GM23338 (cell line): ENCODE results near the gene GPNMB.
"Not testable (repeated sequence)": the region's sequence is repeated elsewhere in the genome, so short reads cannot be mapped to it uniquely, and the experiment has no call there.

Experiments
- CREB1 ChIP-seq: fragments of 250-450 bp; sonication (Bioruptor Pico); IDR thresholded peaks from 2 replicates; pipeline ENCODE4 v1.5.0; 2020; ENCODE audit warnings: low read depth, mild to moderate bottlenecking, moderate library complexity
- CTCF ChIP-seq, 2 experiments: fragments of 200-600 bp in 1 of 2; sonication (generic) in 1 of 2; conservative IDR thresholded peaks; 2 replicates each; pipeline versions ENCODE4 v1.5.1 to v1.6.1; 2016 to 2017; ENCODE audit warnings: antibody characterized with exemption in 2 of 2, low read depth in 2 of 2, mild to moderate bottlenecking in 2 of 2, moderate library complexity in 1 of 2
- EZH2 ChIP-seq: fragments of 200-600 bp; sonication (generic); IDR thresholded peaks from one replicate; pipeline ENCODE4 v1.8.0; 2017; ENCODE audit warnings: antibody characterized with exemption, mild to moderate bottlenecking, low read depth; ENCODE audit not compliant: unreplicated experiment
- EZH2phosphoT487 ChIP-seq: fragments of 200-600 bp; sonication (generic); IDR thresholded peaks from one replicate; pipeline ENCODE4 v1.8.1; 2018; ENCODE audit warnings: antibody characterized with exemption; ENCODE audit not compliant: unreplicated experiment
- JUNB ChIP-seq: IDR thresholded peaks from one replicate; pipeline ENCODE4 v1.6.1; 2016; ENCODE audit warnings: antibody characterized with exemption; ENCODE audit not compliant: unreplicated experiment
- NANOG ChIP-seq: IDR thresholded peaks from 2 replicates; pipeline ENCODE4 v1.6.1; 2016; ENCODE audit warnings: antibody characterized with exemption, borderline replicate concordance
- POLR2AphosphoS5 ChIP-seq: IDR thresholded peaks from 2 replicates; pipeline ENCODE4 v1.6.1; 2016; ENCODE audit warnings: antibody characterized with exemption, low read depth
- REST ChIP-seq: IDR thresholded peaks from one replicate; pipeline ENCODE4 v1.6.1; 2018; ENCODE audit warnings: antibody characterized with exemption; ENCODE audit not compliant: unreplicated experiment
- STAT1 ChIP-seq: IDR thresholded peaks from one replicate; pipeline ENCODE4 v1.6.1; 2016; ENCODE audit warnings: antibody characterized with exemption; ENCODE audit not compliant: unreplicated experiment
- ZNF114 ChIP-seq: fragments of 250-450 bp; sonication (Bioruptor Pico); IDR thresholded peaks from 2 replicates; pipeline ENCODE4 v1.5.0; 2020; ENCODE audit warnings: mild to moderate bottlenecking, moderate library complexity

- TF ChIP-seq EZH2; CTCF (conservative IDR thresholded peaks at IDR 0.05; ENCODE audit: low read depth in 2 of 2); ZNF114 (CRISPR knock-in tag); EZH2phosphoT487; POLR2AphosphoS5; REST; STAT1; JUNB; NANOG; CREB1 (CRISPR knock-in tag): not testable (repeated sequence)
Measured at GRCh38 chr7:23224364-23224763, 22.2 kb upstream of the GPNMB start.
